C4-2B (cell line): Measurements from ENCODE around the gene CIDEA.

Experiments
- CTCF ChIP-seq: fragments of 450-650 bp; conservative IDR thresholded peaks from 2 replicates; pipeline ENCODE4 v1.5.1; 2017; ENCODE audit warnings: mild to moderate bottlenecking
- ZFX ChIP-seq: fragments of 450-650 bp; IDR thresholded peaks from 2 replicates; pipeline ENCODE4 v1.6.1; 2017

DNA sequence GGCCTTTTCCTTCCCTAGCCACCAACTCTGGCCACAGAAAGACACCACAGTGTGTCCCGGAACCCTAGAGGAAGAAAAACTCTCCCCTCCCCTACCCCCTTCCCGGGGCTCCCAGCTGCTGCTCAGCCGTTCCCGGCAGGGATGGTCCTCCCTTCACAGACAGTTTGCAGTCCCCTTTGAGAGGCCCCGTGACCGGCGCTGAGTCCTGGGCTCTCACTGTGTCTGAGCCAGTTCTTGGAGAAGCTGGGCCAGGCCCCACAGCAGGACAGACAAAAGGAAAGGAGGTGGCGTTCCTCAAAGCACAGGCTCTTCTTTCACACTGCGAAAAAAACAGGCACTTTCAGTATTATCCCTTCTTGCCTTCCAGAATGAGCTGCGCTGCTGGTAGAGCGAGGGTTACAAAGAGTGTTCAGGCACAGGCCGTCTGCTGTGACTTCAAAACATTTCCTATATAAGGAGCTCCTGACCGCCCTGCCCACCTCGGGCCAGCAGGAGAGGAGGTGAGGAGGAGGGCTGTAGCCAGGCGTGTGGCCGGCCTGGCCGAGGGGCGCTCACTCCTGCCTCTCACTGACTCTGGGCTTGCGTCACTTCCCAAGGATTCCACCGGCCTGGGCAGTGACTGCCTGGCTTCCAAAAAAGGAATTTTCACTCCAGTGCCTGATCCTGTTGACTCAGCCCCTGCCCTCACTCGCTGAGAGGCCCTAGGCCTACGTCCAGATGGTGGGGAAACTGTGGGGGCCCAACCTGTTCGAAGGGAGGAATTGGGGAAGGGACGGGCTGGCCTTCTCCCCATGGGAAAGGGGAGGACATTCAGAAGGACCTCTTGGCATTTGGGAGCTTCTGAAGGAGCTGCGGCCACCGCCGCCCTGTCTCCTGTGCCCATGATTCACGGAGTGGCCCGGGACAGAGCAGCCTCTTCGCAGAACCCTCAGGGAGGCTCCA lies 24.9 kb downstream of the CIDEA start:
- TF ChIP-seq CTCF (no peak), ZFX (no peak)
